K562 (cell line): ENCODE data around the gene SCN2B. TPM values are rescaled to one million over a fixed set of nuclear protein-coding genes. Genes with fewer than 3 reads are reported as not detected.

Source experiments
- ESRRB ChIP-seq: fragments of 250-450 bp; sonication (Bioruptor Pico); IDR thresholded peaks from 2 replicates; pipeline ENCODE4 v1.5.0; 2020; ENCODE audit warnings: mild to moderate bottlenecking, moderate library complexity, borderline replicate concordance
- HDAC2 ChIP-seq: fragments of 450-650 bp; IDR thresholded peaks from 2 replicates; pipeline ENCODE4 v1.6.1; 2016; ENCODE audit warnings: mild to moderate bottlenecking
- MNT ChIP-seq, 2 experiments: fragments of 450-650 bp; conservative IDR thresholded peaks; 2 replicates each; pipeline ENCODE4 v1.6.1; 2017; ENCODE audit warnings: mild to moderate bottlenecking in 2 of 2, moderate library complexity in 2 of 2
- NEUROD1 ChIP-seq: fragments of 150-350 bp; IDR thresholded peaks from 2 replicates; pipeline ENCODE4 v1.6.1; 2014; ENCODE audit warnings: borderline replicate concordance, low read length, low read depth; ENCODE audit not compliant: partially characterized antibody
- NFE2 ChIP-seq: IDR thresholded peaks from 2 replicates; pipeline ENCODE4 v1.6.1; 2014; ENCODE audit warnings: antibody characterized with exemption, low read depth
- PHB ChIP-seq: fragments of 250-450 bp; sonication (Bioruptor Pico); IDR thresholded peaks from 2 replicates; pipeline ENCODE4 v1.5.0; 2021
- PURB ChIP-seq: sonication (generic); formaldehyde crosslinking; IDR thresholded peaks from 2 replicates; pipeline ENCODE4 v1.9.0; 2021; ENCODE audit warnings: low read depth, mild to moderate bottlenecking, missing genetic modification reagents
- ZBTB40 ChIP-seq, 2 experiments: fragments of 450-650 bp in 1 of 2; sonication (generic) in 1 of 2; formaldehyde crosslinking in 1 of 2; IDR thresholded peaks; 2 replicates each; pipeline versions ENCODE4 v1.7.1 to v1.9.0; 2016 to 2022; ENCODE audit warnings: inconsistent platforms in 1 of 2, mild to moderate bottlenecking in 1 of 2, missing genetic modification reagents in 1 of 2
- polyA plus RNA-seq, 8 experiments: library from polyadenylated mRNA; depleted of rRNA in 4 of 8; stranded (reverse) in 5 of 8; unstranded in 3 of 8; fragments of >200 nt; fragmentation: Nextera tagmentation in 2 of 8; fragmentation: Illumina TruSeq in 1 of 8; extraction: Ambion mirVana in 2 of 8; extraction: Trizol in 1 of 8; gene quantifications; 2 replicates each; pipeline versions ENCODE4 v1.2.1 to v1.2.3, GENCODE V29; 2011 to 2014; ENCODE audit warnings: inconsistent platforms in 1 of 8, missing spikeins in 1 of 8
- total RNA-seq, 7 experiments: library from RNA; depleted of rRNA in 6 of 7; stranded (reverse); fragments of >200 nt in 6 of 7; fragmentation: Illumina TruSeq in 2 of 7; extraction: Trizol in 2 of 7; gene quantifications; 2 replicates each; pipeline versions ENCODE4 v1.2.1 to v1.2.3, GENCODE V29; 2011 to 2021; ENCODE audit warnings: low replicate concordance in 1 of 7

SCN2B gene
- total and polyA plus RNA-seq, 9 of the 15 experiments (the other 6 are each of a cell fraction or from before 2014, with no cell fraction given): not detected

GRCh38 chr11:118209033-118209432 lies 32.6 kb upstream of the SCN2B start (continued):
- TF ChIP-seq PHB (no peak), PURB (CRISPR knock-in tag) (no peak), ESRRB (CRISPR knock-in tag) (no peak), ZBTB40 (IDR thresholded peaks at IDR 0.05) (no peak), ZBTB40 (CRISPR knock-in tag; IDR thresholded peaks at IDR 0.05) (no peak), NFE2 (no peak), NEUROD1 (no peak), MNT (conservative IDR thresholded peaks at IDR 0.05) (no peak), HDAC2 (no peak)
